NK-92 (cell line): ENCODE results near the gene IGSF23.
"Not testable (repeated sequence)": the region's sequence is repeated elsewhere in the genome, so short reads cannot be mapped to it uniquely, and the experiment has no call there.

Experiments used
- DNase-seq: peaks from one replicate; lab custom pipeline; 2025; ENCODE audit not compliant: unreplicated experiment; lab: John Stamatoyannopoulos, UW

Gene IGSF23

GRCh38 chr19:44611812-44612295 is 1.5 kb upstream of the IGSF23 start:
- DNase-seq: no peak

DNA sequence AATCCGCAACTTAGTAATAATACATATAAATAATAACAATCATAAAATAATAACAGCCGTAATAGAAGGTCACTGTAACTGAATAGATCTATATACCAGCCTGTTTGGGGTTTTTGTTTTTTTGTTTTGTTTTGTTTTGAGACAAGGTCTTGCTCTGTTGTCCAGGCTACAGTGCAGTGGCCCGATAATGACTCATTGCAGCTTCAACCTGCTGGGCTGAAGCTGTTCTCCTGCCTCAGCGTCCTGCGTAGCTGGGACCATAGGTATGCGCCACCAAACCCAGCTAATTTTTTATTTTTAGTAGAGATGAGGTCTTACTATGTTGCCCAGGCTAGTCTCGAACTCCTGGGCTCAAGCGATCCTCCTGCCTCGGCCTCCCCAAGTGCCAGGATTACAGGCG is 950 bp downstream of the IGSF23 start:
- DNase-seq: no peak

DNA sequence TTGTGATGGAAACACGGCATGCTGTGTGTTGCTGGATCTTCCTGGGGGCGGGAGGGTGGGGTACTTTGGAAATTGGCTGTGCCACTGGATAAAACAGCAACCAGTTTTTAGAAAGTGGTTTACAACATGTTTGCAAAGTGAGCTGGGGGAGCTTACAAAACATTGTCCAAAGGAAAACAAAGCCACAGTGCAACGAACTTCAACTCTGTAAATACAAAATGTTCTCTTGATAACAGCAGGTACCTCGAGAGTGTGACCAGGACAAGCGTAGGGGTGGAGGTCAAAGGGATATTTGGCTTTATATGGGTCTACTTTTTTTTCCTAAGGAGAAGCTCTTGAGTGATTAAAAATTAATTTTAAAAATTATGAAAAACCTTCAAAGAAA is 2.5 kb downstream of the IGSF23 start:
- no peak for DNase-seq

- no peak for DNase-seq
Measured at GRCh38 chr19:44617110-44617880, 3.9 kb downstream of the IGSF23 start.

DNA sequence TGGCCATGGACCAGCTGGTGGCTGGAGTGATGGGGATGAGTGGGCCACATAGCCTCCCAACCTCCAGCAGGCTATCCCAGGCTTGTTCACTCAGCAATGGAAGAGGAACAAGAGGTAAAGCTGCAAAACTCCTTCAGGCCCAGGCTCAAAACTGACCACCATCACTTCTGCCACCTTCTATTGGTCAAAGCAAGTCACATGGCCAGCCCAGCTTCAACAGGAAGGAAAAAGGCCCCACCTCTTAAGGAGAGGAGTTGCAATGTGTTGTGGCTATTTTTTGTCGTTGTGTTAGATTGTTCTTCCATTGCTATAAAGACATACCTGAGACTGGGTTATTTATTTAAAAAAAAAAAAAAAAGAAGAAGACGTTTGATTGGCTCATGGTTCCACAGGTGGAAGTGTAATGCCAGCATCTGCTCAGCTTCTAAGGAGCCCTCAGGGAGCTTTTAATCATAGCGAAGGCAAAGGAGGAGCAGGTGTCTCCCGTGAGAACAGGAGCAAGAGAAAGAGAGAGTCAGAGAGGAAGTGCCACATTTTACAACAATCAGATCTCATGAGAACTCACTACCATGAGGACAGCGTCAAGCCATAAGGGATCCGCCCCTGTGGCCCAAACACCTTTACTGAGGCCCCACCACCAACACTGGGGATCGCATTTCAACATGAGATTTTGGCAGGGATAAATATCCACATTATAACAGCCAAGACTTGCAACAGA is 5.4 kb downstream of the IGSF23 start:
- DNase-seq: no peak

- DNase-seq: no peak
Measured at GRCh38 chr19:44620667-44621066, 7.3 kb downstream of the IGSF23 start.

DNA sequence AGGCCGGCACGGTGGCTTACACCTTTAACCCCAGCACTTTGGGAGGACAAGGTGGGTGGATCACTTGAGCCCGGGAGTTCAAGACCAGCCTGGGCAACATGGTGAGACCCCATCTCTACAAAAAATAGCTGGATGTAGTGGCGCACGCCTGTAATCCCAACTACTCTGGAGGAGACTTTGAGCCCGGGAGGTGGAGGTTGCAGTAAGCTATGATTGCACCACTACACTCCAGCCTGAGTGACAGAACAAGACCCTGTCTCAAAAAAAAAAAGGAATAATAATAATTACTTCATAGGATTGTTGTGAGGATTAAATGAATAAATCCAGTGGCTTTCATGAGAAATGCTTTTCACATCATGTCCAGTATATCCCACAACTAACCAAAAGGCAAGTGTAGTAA is 8.0 kb downstream of the IGSF23 start:
- no peak for DNase-seq

DNA sequence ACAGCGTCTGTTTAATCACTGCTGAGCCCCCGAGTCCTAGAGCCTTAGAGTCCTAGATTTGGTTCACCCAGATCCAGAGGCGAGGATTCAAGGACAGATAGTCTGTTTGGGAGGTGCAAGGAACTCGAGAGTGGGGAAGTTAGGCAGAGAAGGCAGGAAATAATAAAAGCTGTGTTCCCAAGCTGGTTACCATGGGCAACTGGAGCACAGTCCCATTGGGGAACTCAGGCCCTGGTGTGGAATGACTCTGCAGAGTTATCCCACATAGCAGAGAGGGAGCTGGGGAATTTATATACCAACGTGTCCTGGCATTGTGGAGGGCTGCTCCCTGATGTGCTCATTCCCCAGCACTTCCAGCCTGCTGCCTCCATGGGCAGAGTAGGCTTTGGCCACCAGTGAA is 9.7 kb downstream of the IGSF23 start:
- no peak for DNase-seq

DNA sequence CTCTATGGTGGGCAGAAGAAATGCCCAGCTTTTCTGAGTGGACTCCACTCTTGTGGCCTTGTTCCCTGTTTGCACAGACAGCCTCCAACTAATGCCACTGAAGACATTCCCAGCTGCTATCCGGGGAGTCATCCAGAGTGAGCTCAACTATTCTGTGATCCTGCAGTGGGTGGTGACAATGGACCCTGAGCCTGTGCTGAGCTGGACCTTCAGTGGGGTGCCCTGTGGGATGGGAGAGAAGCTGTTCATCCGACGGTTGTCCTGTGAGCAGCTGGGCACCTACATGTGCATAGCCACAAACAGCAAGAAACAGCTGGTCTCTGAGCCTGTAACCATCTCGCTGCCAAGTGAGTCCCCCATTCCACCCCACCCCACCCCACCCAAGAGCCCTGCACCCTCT is 10.3 kb downstream of the IGSF23 start:
- DNase-seq: no peak

- no peak for DNase-seq
Measured at GRCh38 chr19:44624840-44625354, 11.5 kb downstream of the IGSF23 start.

GRCh38 chr19:44625637-44626036 is 12.3 kb downstream of the IGSF23 start:
- not testable (repeated sequence) for DNase-seq

GRCh38 chr19:44626048-44626624 is 12.8 kb downstream of the IGSF23 start:
- DNase-seq: no peak

DNA sequence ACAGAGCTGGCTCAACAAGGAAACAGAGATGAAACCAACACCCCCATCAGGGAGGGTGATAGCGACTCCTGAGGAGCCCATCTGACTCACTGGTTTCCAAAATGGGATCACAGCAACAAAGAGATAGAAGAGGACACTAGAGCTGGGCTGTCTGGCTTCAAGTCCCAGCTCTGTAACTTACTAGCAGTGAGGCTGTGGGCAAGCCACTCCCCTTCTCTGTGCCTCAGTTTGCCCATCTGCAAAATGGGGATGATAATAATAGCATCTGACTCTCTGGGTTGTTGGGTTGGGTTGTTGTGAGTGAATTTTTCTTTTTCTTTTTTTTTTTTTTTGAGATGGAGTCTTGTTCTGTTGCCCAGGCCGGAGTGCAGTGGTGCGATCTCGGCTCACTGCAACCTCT is 14.3 kb downstream of the IGSF23 start:
- no peak for DNase-seq

GRCh38 chr19:44628793-44629192 is 15.4 kb downstream of the IGSF23 start:
- no peak for DNase-seq

- DNase-seq: not testable (repeated sequence)
Measured at GRCh38 chr19:44631611-44632010, 18.2 kb downstream of the IGSF23 start.

DNA sequence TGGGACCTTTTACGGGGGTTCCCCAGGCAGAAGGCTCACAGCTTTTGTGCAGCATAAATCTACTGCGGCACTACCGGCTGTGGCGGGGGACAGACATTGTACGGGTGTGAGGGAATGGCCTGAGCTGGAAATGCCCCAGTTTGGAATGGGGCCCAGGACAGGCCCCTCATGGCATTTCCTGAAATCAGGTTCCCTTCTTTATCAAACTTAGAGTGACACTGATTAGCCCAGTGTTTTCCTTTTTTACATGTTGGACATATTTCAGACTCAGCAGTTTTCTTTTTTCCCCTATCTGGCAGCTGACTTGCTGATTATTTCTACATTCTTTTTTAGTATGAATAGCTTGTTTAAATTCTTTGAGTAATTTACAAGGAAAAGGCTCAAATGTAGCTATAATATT is 20.7 kb downstream of the IGSF23 start:
- DNase-seq: not testable (repeated sequence)

DNA sequence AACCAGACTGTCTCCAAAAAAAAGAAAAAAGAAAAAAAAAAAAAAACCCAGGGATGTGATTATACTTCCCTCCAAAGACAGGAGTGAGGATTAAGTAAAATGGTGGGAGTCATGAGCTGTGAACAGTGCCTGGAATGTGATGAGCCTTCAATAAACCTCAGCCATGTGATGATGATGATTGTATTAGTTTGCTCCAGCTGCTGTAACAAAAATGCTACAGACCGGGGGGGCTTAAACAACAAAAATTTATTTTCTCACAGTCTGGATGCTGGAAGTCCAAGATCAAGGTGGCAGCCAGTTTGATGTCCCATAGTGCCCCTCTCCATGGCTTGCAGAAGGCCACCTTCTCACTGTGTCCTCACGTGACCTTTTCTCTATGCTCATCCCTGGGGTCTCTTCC is 21.4 kb downstream of the IGSF23 start:
- no peak for DNase-seq

GRCh38 chr19:44635581-44636438 is 22.4 kb downstream of the IGSF23 start:
- DNase-seq: no peak

DNA sequence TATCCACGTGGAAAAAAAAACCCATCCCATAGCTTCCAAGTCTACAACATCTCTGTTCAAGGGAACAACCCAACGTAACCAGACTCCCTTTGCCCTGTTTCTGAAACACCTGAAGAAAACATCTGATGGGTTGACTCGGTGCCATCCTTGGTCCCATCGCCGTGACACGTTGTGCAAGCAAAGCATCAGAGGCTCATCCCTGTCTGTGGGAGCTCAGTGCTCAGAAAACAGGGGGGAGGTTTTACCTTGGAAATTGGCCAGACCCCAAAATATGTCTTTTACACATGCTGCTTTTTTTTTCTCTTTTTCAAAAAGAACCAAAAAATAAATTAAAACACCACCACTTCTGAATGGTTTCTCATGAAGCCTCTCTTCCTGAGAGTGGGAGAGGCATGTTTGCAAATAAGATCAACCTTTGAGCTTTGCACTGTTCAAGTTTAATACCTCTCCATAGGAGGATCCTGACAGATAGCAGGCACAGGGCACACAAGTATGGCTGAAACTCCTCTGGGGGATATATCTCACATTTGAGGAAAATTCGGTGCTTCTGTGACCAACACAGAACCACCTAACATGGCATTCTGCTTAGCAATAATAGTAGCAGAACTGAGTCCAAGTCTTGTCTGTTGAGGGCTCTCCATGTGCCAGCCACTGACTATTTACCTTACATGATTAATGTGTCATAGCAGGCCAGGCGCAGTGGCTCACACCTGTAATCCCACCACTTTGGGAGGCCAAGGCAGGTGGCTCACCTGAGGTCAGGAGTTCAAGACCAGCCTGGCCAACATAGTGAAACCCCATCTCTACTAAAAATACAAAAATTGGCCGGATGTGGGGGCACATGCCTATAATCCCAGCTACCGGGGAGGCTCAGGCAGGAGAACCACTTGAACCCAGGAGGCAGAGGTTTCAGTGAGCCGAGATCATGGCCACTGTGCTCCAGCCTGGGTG is 23.4 kb downstream of the IGSF23 start:
- no peak for DNase-seq

GRCh38 chr19:44637390-44637764 is 24.0 kb downstream of the IGSF23 start:
- no peak for DNase-seq
